Measurements from ENCODE around the gene TRPV3.

GRCh38 chr17:3554440-3554839, 3.2 kb downstream of the TRPV3 start:
- TF ChIP-seq, protein P1, sequence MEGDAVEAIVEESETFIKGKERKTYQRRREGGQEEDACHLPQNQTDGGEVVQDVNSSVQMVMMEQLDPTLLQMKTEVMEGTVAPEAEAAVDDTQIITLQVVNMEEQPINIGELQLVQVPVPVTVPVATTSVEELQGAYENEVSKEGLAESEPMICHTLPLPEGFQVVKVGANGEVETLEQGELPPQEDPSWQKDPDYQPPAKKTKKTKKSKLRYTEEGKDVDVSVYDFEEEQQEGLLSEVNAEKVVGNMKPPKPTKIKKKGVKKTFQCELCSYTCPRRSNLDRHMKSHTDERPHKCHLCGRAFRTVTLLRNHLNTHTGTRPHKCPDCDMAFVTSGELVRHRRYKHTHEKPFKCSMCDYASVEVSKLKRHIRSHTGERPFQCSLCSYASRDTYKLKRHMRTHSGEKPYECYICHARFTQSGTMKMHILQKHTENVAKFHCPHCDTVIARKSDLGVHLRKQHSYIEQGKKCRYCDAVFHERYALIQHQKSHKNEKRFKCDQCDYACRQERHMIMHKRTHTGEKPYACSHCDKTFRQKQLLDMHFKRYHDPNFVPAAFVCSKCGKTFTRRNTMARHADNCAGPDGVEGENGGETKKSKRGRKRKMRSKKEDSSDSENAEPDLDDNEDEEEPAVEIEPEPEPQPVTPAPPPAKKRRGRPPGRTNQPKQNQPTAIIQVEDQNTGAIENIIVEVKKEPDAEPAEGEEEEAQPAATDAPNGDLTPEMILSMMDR (IDR thresholded peaks at IDR 0.05; ENCODE audit: low read depth, low read length, poor library complexity, severe bottlenecking) = no peak
- no peak for TF ChIP-seq EZH2phosphoT487 (IDR thresholded peaks at IDR 0.05; ENCODE audit: borderline replicate concordance, low read length)
